Choroid plexus epithelial cell (primary cell): Measurements from ENCODE around the gene HECTD2.

Experiments used
- DNase-seq: peaks from one replicate; pipeline ENCODE4 v3.0.0-alpha.2; 2010; ENCODE audit warnings: low read depth
- H3K4me3 ChIP-seq: 2 replicates; pipeline ENCODE4 v1.5.1; 2011; ENCODE audit warnings: low read depth, mild to moderate bottlenecking, control low read depth, low read length, moderate library complexity
- TF ChIP-seq, protein P1 (sequence below): conservative IDR thresholded peaks from 2 replicates; pipeline ENCODE4 v1.5.1; 2011; ENCODE audit warnings: low read depth, mild to moderate bottlenecking, control low read depth, inconsistent platforms, low read length, moderate library complexity

The HECTD2 gene

GRCh38 chr10:91496016-91496415 is 85.9 kb downstream of the HECTD2 start:
- TF ChIP-seq, protein P1, sequence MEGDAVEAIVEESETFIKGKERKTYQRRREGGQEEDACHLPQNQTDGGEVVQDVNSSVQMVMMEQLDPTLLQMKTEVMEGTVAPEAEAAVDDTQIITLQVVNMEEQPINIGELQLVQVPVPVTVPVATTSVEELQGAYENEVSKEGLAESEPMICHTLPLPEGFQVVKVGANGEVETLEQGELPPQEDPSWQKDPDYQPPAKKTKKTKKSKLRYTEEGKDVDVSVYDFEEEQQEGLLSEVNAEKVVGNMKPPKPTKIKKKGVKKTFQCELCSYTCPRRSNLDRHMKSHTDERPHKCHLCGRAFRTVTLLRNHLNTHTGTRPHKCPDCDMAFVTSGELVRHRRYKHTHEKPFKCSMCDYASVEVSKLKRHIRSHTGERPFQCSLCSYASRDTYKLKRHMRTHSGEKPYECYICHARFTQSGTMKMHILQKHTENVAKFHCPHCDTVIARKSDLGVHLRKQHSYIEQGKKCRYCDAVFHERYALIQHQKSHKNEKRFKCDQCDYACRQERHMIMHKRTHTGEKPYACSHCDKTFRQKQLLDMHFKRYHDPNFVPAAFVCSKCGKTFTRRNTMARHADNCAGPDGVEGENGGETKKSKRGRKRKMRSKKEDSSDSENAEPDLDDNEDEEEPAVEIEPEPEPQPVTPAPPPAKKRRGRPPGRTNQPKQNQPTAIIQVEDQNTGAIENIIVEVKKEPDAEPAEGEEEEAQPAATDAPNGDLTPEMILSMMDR, result no peak
- no peak overlapping the region for H3K4me3 ChIP-seq
- DNase-seq, result no peak

GRCh38 chr10:91511549-91512330 is 101.6 kb downstream of the HECTD2 start:
- peak; percentile 86 for DNase-seq
- TF ChIP-seq, protein P1, result no peak
- H3K4me3 ChIP-seq, result no peak overlapping the region

DNA sequence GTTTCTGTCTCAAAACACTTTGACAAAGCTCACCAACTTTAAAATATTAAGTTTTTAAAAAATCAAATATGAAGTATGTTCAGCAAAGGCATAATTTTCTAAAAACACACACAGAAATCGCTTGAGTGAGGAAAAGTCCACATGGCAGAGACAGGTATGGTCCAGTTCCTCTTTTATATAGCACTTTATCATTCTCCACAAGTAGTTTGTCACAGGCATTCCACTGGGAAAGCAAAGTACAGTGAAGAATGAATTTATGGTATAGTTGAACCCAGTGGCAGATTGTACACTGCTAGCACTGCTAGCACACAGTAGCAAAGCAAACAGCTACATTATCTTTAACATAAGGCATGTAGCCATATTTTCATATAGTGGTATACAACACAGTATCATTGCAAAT is 102.3 kb downstream of the HECTD2 start:
- no peak overlapping the region for H3K4me3 ChIP-seq

DNA sequence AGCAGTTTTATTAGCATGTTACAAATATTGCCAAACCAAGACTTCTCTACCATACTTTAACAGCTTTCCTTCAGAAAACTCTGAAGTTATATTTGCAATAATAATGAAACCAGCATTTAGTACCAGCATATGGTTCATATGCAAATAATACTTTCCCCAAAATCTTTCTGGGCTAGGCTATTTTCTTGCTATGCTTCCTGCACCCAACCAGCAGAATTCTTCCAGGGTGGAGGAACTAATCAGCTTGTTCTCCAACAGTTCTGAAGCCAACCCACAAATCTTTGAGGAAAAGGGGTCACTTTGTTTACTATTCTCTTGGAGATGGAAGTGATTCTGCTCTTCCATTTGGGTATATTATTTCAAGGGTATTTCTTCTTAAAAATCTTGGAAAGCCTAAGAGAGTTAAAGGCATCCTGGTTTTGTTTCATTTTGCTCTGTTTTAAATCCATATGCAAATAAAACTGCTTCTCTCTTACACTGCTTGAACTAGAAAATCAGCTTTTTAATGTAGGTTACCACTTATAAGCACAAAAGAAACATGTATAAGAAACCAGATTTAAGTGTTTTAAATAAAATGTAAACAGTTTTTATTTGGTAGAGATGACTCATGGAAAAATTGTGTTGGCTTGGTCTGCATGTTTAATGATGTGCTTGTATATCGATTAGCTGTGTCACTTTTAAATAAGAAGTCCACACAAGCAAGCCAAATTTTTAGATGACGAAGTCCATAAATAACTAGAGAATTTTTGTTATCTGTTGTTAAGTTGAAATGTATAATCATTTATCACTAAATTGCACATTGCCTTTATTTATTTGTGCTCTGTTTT is 103.7 kb downstream of the HECTD2 start:
- no peak for DNase-seq
- TF ChIP-seq, protein P1, result no peak
- no peak overlapping the region for H3K4me3 ChIP-seq

More for the DNA sequence above, 102.3 kb downstream of the HECTD2 start:
- TF ChIP-seq, protein P1, result no peak
- DNase-seq, result no peak

DNA sequence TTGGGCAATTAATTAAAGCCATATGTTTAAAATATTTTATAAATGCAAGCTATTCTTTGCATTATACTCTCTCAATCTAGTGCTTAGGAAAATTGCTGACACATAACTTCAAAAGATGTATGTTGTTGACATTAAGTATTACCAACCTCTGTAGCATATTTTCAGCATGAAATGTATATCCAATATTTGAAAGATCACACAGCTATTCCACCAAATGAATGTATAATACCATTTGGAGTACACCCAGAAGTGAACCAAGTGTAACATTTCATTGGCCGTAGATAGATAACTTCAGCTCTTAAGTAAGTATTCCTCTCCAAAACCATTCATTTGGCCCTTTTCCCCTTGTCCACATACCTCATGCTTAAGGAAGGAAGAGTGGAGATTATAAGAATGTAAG is 104.6 kb downstream of the HECTD2 start:
- no peak for DNase-seq
- TF ChIP-seq, protein P1, result no peak
- no peak overlapping the region for H3K4me3 ChIP-seq

DNA sequence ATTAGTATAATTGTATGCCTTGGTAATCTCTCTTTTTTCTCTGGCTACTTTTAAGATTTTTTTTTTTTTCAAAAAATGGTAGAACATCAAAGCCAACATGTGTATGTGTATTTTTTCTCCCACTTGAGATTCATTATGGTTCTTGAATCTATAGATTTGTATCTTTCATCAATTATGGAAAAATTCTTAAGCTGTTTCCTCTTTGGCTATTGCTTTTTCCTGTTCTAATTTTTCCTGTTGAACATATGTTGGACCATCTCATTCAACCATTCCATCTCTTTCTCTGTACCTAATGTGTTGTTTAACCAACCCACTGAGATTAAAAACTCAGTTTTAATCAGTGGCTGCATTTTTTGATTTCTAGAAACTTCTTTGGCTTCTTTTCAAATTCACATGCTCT is 107.2 kb downstream of the HECTD2 start:
- no peak overlapping the region for H3K4me3 ChIP-seq
- no peak for DNase-seq
- TF ChIP-seq, protein P1, result no peak
